ENCODE measurements around the gene RAB17. TPM values are rescaled to one million over a fixed set of nuclear protein-coding genes. Genes with fewer than 3 reads are reported as not detected.

RAB17 gene
- total RNA-seq, 2 experiments from 2014 or later = not detected

DNA sequence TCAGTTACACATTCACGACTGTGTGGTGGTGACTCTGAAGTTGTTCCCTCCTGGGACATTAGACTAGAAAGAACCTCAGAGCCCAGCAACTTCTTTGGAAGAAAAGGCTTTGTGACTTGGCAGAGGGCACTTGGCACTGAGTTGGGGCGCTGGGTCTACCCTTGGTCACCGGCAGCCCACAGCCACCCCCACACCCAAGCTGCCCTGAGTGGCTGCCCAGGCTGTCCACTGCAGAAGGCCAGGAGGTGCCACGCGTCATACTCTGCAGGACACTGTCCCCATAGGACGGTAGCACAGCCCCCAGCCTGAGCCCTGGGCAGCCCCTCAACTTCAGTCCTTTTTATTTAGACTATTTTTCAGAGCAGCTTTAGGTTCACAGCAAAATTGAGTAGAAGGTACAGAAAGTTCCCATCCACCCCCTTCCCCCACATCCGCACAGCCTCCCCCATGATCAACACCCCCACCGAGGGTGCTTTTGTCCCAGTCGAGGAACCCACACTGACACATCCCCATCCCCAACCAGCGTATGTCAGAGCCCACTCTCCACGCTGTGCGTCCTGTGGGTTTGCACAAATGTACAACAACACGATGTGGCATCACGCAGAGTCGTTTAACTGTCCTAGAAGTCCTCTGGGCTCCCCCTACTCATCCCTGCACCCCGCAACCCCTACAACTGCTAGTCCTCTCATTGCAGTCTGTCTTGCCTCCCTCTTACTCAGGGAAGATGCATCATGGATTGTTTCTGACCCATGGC is 23.1 kb downstream of the RAB17 start:
- CTCF ChIA-PET = interaction anchor here (0.6 to 0.9 kb wide), 2 partner anchors 55 to 228 kb away, joined by 4 read pairs; no protein-coding TSS in a partner anchor
- Mint-ChIP-seq H3K9me3 (no peaks in the 10 kb centered on the region), H3K27ac (no peak overlapping the region), H3K4me3 (no peak overlapping the region), H3K4me1 (no peaks in the 10 kb centered on the region), H3K27me3 (peaks cover under 1% of the 10 kb centered on the region), H3K36me3 (ENCODE audit: low read depth) (no peaks in the 10 kb centered on the region)
- no peak for DNase-seq
- POLR2A ChIA-PET = no interaction called here

DNA sequence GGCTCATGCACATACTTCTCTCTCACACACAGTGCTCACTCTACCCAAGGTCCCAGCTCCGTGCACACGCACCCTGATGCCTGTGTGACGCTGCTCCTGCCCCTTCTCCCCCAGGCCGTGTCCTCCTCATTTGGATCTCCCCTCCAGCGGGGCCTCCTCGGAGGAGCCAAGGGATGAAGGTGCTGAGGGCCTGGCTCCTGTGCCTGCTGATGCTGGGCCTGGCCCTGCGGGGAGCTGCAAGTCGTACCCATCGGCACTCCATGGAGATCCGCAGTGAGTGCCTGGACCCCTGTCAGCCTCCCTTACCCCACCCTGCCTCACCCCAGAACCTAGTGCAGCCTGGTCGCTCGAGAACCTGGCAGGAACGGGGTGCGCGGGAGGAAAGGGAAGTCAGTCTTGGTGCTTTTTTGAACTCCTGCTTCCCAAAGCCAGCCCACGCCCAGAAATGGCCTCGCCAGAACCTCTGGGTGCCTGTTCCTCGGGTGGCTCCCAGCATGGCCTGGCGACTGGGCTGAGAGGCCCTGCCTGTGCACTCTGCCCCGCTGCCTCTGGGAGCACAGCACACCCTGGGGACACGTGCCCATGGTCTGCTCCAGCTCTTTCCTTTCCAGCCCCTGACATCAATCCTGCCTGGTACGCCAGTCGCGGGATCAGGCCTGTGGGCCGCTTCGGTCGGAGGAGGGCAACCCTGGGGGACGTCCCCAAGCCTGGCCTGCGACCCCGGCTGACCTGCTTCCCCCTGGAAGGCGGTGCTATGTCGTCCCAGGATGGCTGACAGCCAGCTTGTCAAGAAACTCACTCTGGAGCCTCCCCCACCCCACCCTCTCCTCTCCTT is 23.9 kb downstream of the RAB17 start, which contains the start of gene PRLH:
Gene PRLH, plus strand, starts transcription at position 174 of the 835 bp plus-strand sequence. Its CDS starts 0 bp downstream, at position 174.
- Mint-ChIP-seq H3K27me3 (no peaks in the 10 kb centered on the region), H3K4me1 (no peaks in the 10 kb centered on the region), H3K27ac (no peak within 1 kb of the TSS), H3K4me3 (no peak within 1 kb of the TSS), H3K36me3 (ENCODE audit: low read depth) (no peaks in the 10 kb centered on the region), H3K9me3 (no peaks in the 10 kb centered on the region)
- ChIA-PET CTCF (interaction anchor here (0.9 kb wide), 1 partner anchor 54 kb away, joined by 4 read pairs; no protein-coding TSS in a partner anchor), POLR2A (no interaction called here)
- no peak for DNase-seq

DNA sequence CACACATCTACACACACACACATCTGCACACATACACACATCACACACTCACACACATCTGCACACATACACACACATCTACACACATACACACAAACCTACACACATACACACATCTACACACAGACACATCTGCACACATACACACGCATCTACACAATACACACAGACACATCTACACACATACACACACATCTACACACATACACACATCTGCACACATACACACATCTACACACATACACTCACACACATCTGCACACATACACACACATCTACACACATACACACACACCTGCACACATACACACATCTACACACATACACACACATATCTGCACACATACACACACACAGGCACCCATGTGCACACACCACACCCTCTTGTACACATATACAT is 24.6 kb downstream of the RAB17 start:
- H3K27ac Mint-ChIP-seq = no peak overlapping the region
- no peak overlapping the region for H3K4me3 Mint-ChIP-seq
- H3K36me3 Mint-ChIP-seq (ENCODE audit: low read depth) = no peaks in the 10 kb centered on the region
- CTCF ChIA-PET = no interaction called here
- no peaks in the 10 kb centered on the region for H3K27me3 Mint-ChIP-seq
- H3K4me1 Mint-ChIP-seq = no peaks in the 10 kb centered on the region
- DNase-seq = no peak
- POLR2A ChIA-PET = no interaction called here
- H3K9me3 Mint-ChIP-seq = no peaks in the 10 kb centered on the region

DNA sequence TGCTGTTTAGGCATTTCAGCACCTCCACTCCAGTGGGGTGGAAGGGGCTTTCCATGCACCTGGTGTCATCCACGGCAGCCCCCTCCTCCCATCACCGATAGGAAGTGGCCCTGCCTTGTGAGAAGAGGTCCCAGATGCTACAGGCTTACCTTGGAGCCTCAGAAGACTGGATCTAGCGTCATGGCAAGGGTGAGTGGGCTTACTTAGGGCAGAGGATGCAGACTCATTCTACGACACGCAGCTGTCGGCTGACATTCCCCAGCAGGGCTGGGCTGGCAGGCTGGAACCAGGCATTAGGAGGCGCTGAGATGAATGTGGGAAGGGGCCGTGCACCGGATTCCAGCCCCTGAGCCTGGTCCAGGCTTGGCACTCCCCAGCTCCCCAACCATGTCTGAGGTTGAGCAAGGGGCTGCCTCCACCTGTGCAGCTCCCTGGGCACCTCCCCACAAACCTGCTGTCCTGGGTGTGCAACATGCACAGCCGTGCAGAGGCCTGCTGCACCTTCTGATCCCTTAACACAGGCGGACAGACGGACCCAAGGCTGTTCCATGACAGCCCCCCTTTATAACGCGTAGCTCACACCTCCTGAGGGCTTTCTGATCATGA is 25.9 kb downstream of the RAB17 start:
- no peaks in the 10 kb centered on the region for H3K9me3 Mint-ChIP-seq
- H3K36me3 Mint-ChIP-seq (ENCODE audit: low read depth) = no peaks in the 10 kb centered on the region
- ChIA-PET POLR2A (no interaction called here), CTCF (interaction anchor here (1.2 kb wide), 1 partner anchor 52 kb away, joined by 3 read pairs; no protein-coding TSS in a partner anchor)
- no peak overlapping the region for H3K27ac Mint-ChIP-seq
- no peak for DNase-seq
- no peaks in the 10 kb centered on the region for H3K4me1 Mint-ChIP-seq
- H3K27me3 Mint-ChIP-seq = peaks cover 2% of the 10 kb centered on the region
- no peak overlapping the region for H3K4me3 Mint-ChIP-seq

DNA sequence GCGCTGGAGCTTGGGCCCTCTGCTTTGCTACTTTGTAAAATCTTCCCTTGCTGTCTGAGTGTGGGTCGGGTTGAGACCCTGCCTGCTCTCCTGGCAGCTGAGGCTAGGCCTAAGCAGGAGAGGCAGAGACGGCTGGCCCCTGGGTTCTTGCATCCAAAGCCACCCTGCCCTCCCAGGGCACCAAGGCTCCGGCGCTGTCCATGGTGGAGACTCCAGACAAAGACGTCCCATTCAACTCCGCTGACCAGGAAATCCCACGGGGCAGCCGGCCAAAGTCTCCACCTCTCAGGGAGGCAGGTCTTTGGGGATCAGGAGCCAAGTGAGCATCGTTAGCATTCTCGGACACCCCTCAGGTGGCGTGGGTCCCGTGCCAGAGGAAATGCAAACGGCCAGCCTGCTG is 26.7 kb downstream of the RAB17 start:
- Mint-ChIP-seq H3K4me3 (no peak overlapping the region), H3K4me1 (no peaks in the 10 kb centered on the region), H3K27ac (no peak overlapping the region), H3K27me3 (peaks cover 2% of the 10 kb centered on the region), H3K9me3 (no peaks in the 10 kb centered on the region), H3K36me3 (ENCODE audit: low read depth) (no peaks in the 10 kb centered on the region)
- ChIA-PET POLR2A (no interaction called here), CTCF (interaction anchor here (0.8 to 1.2 kb wide), 2 partner anchors 18 to 51 kb away, joined by 3 read pairs; no protein-coding TSS in a partner anchor)
- DNase-seq = no peak

DNA sequence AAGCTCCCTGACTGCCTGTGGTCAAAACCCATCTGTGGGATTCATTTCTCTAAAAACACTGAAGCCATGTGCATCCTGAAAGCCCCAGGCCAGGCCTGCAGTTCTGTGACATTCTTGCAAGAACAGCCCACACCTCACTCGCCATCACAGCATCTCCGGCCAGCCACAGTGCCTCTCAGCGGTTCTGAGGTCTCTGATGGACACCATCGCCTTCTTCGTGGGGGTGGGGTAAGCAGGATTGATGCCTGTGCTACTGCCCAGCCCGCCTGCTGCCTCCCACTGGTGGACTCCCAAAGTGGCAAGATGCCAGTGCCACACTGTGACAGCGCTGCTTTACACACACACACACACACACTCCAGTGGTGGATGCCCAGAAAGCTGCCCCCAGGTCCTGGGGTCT is 29.3 kb downstream of the RAB17 start:
- POLR2A ChIA-PET = no interaction called here
- peaks cover 2% of the 10 kb centered on the region for H3K27me3 Mint-ChIP-seq
- CTCF ChIA-PET = interaction anchor here (1.3 to 1.4 kb wide), 2 partner anchors 11 to 36 kb away, joined by 3 to 9 read pairs; no protein-coding TSS in a partner anchor
- peaks cover 13% of the 10 kb centered on the region for H3K4me1 Mint-ChIP-seq
- DNase-seq = no peak
- no peak overlapping the region for H3K4me3 Mint-ChIP-seq
- no peak overlapping the region for H3K27ac Mint-ChIP-seq
- H3K9me3 Mint-ChIP-seq = peaks cover 2% of the 10 kb centered on the region
- H3K36me3 Mint-ChIP-seq (ENCODE audit: low read depth) = no peaks in the 10 kb centered on the region

DNA sequence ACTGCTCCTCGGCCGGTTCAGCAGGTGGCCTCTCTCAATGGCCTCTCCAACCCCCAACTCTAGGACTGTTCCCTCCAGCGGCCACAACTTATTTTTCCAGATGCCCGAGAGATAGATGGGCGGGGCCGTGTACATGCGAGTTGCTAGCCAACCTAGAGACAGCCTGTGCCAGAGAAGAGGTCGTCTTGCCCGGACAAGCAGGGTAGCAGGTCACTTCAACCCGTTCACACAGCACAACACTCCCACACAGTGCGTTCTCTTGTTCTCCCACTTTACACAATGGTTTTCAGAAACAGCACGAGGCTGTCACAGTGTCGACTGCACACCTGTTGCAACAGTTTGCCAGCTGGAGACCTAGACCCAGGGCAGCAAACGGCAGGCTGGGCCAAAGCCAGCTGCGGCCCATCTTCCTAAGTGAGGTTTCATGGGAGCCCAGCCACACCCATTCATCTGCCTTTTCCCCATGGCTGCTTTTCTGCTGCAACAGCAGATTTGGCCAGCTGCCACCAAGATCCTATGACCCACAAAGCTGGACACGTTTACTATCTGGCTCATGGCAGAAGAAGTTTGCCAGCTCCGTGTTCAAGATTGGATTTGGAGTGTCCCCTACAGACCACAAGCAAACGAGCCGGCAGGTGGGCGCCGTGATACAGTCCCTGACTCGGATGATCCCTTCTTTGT is 31.4 kb downstream of the RAB17 start:
- Mint-ChIP-seq H3K27ac (no peak overlapping the region), H3K4me1 (peaks cover 13% of the 10 kb centered on the region), H3K27me3 (peaks cover 2% of the 10 kb centered on the region), H3K36me3 (ENCODE audit: low read depth) (no peaks in the 10 kb centered on the region), H3K4me3 (no peak overlapping the region), H3K9me3 (peaks cover 7% of the 10 kb centered on the region)
- CTCF ChIA-PET = interaction anchor here (1.3 kb wide), 1 partner anchor 8 kb away, joined by 3 read pairs; no protein-coding TSS in a partner anchor
- POLR2A ChIA-PET = no interaction called here
- no peak for DNase-seq

DNA sequence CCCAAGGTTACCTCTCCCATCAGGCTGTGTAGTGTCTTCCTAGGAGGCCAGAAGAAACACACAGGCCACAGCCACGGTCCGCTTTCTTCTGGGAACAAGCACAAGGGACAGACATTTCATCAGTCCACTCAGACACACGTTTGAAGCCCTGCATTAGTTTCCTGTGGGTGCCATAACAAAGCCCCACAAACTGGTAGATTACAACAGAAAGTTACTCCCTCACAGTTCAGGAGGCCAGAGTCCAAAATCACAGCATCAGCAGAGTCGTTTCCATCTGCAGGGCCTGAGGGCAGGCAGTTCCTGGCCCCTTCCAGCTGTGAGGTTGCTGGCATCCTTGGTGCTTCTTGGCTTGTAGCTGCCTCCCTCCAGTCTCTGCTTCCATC is 32.9 kb downstream of the RAB17 start:
- peaks cover 13% of the 10 kb centered on the region for H3K4me1 Mint-ChIP-seq
- CTCF ChIA-PET = interaction anchor here (0.8 to 1.0 kb wide), 2 partner anchors 15 to 19 kb away, joined by 3 to 4 read pairs; no protein-coding TSS in a partner anchor
- peaks cover 2% of the 10 kb centered on the region for H3K27me3 Mint-ChIP-seq
- POLR2A ChIA-PET = no interaction called here
- DNase-seq = no peak
- H3K9me3 Mint-ChIP-seq = peaks cover 7% of the 10 kb centered on the region
- H3K4me3 Mint-ChIP-seq = no peak overlapping the region
- H3K27ac Mint-ChIP-seq = peak overlapping the region; percentile 65
- H3K36me3 Mint-ChIP-seq (ENCODE audit: low read depth) = no peaks in the 10 kb centered on the region

DNA sequence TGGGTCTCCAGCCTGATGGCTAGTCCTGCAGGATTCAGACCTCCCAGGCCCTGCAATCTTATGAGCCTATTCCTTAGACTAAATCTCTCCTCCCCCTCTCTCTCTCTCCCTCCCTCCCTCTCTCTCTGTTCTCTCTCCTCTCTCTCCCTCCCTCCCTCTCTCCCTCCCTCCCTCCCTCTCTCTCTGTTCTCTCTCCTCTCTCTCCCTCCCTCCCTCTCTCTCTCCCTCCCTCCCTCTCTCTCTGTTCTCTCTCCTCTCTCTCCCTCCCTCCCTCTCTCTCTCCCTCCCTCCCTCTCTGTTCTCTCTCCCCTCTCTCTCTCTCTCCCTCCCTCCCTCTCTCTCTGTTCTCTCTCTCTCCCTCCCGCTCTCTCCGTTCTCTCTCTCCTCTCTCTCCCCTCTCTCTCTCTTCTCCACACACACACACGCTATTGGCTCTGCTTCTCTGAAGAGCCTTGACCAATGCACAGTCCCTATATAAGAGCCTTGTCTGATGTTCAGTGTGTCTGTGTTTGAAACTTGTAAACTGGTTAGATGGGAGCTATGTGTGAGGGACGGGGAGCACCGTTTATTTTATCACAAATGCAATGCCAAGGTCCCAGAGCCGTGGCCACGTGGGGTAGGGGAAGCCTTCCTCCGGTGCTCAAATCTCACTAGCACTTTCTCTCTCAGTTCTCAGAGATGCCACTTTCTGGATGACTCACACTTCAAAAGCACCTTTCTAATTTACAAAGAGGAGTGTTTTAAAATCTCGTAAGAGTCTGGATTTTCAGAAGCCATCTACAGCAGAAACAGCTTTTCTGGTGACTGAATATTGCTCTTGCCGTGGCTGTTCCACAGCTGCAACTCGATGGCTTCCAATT is 33.5 kb downstream of the RAB17 start:
- Mint-ChIP-seq H3K4me1 (peaks cover 13% of the 10 kb centered on the region), H3K9me3 (peaks cover 7% of the 10 kb centered on the region), H3K27me3 (peaks cover 2% of the 10 kb centered on the region), H3K27ac (peak overlapping the region; percentile 60), H3K36me3 (ENCODE audit: low read depth) (no peaks in the 10 kb centered on the region), H3K4me3 (no peak overlapping the region)
- ChIA-PET POLR2A (no interaction called here), CTCF (interaction anchor here (0.8 to 1.6 kb wide), 2 partner anchors 15 to 53 kb away, joined by 3 read pairs; no protein-coding TSS in a partner anchor)
- peak; percentile 33 for DNase-seq

DNA sequence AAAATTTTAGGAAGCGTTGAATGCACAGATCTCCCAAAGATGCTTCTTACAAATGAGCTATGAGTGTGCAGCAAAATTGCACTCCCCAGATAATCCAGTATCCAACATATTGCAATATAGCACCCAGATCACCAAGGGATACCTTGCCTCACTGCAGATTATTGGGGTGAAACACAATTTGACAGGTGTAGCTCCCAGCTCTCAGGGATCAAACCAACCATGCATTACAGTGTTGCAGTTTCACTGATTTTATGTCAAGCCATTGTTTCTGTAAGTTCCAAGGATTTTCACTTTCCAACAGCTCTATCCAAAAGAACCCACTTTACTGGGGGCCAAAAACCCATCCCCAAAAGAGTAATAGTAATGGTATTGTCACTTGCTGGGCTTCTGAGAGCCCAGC is 35.0 kb downstream of the RAB17 start:
- DNase-seq = no peak
- peaks cover 7% of the 10 kb centered on the region for H3K9me3 Mint-ChIP-seq
- peaks cover 13% of the 10 kb centered on the region for H3K4me1 Mint-ChIP-seq
- ChIA-PET POLR2A (no interaction called here), CTCF (interaction anchor here (0.8 to 1.6 kb wide), 3 partner anchors 43 to 80 kb away, joined by 3 read pairs; no protein-coding TSS in a partner anchor)
- H3K36me3 Mint-ChIP-seq (ENCODE audit: low read depth) = no peaks in the 10 kb centered on the region
- no peak overlapping the region for H3K27ac Mint-ChIP-seq
- no peak overlapping the region for H3K4me3 Mint-ChIP-seq
- peaks cover 2% of the 10 kb centered on the region for H3K27me3 Mint-ChIP-seq

DNA sequence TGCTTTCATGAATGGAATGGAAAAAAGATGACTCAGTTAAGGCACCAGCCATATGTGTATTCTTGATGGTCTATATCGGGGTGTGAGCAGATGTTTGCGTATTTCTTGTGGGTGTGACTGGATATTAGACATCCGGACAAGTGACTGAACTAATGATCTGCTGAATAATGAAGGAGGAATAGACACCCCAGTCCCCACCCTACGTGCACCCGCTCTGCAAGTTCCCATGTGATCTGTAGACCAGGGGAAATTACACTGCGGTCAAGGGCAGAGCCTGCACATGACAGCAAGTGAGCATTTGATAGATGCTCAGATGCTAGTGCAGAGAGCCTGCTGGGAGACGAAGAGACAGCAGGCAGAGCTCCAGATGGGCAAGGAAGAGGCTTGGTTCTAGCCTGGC is 36.6 kb downstream of the RAB17 start:
- DNase-seq = no peak
- Mint-ChIP-seq H3K9me3 (peaks cover 7% of the 10 kb centered on the region), H3K36me3 (ENCODE audit: low read depth) (no peaks in the 10 kb centered on the region), H3K27me3 (peaks cover 3% of the 10 kb centered on the region), H3K27ac (no peak overlapping the region), H3K4me3 (no peak overlapping the region), H3K4me1 (peaks cover 13% of the 10 kb centered on the region)
- POLR2A ChIA-PET = no interaction called here
- CTCF ChIA-PET = interaction anchor here (0.6 kb wide), 1 partner anchor 27 kb away, joined by 3 read pairs; no protein-coding TSS in a partner anchor
